OCI-LY1 (cell line): ENCODE measurements around the gene SCN3A.

Experiments used
- H2AFZ ChIP-seq: fragments of 200-600 bp; sonication (generic), shearing (Covaris generic); 2 replicates; pipeline ENCODE4 v1.6.0; 2014; ENCODE audit warnings: antibody characterized with exemption, mild to moderate bottlenecking, low read length
- H3F3A ChIP-seq: fragments of 200-600 bp; sonication (generic), shearing (Covaris generic); 2 replicates; pipeline ENCODE4 v1.6.0; 2014; ENCODE audit warnings: mild to moderate bottlenecking, antibody characterized with exemption, low read length, moderate library complexity; ENCODE audit not compliant: insufficient read depth
- H3K27ac ChIP-seq: fragments of 200-600 bp; sonication (generic); 2 replicates; pipeline ENCODE4 v1.5.1; 2014; ENCODE audit warnings: low read length, mixed run types, mild to moderate bottlenecking, low read depth; ENCODE audit not compliant: poor library complexity, severe bottlenecking
- H3K27me3 ChIP-seq: fragments of 200-600 bp; sonication (generic); 2 replicates; pipeline ENCODE4 v1.6.0; 2014; ENCODE audit warnings: antibody characterized with exemption, mild to moderate bottlenecking, low read length, moderate library complexity; ENCODE audit not compliant: insufficient read depth
- H3K36me3 ChIP-seq: fragments of 200-600 bp; sonication (generic); 2 replicates; pipeline ENCODE4 v1.6.1; 2014; ENCODE audit warnings: mild to moderate bottlenecking, antibody characterized with exemption, low read length, moderate library complexity, mixed read lengths; ENCODE audit not compliant: insufficient read depth
- H3K4me1 ChIP-seq: fragments of 200-600 bp; sonication (generic); 2 replicates; pipeline ENCODE4 v1.5.1; 2014; ENCODE audit warnings: mild to moderate bottlenecking, low read length, moderate library complexity; ENCODE audit not compliant: insufficient read depth, severe bottlenecking
- H3K4me2 ChIP-seq: fragments of 200-600 bp; sonication (generic), shearing (Covaris generic); 2 replicates; pipeline ENCODE4 v1.6.1; 2014; ENCODE audit warnings: low read length
- H3K4me3 ChIP-seq: fragments of 200-600 bp; sonication (generic); 2 replicates; pipeline ENCODE4 v1.5.1; 2014; ENCODE audit warnings: low read length, low read depth, mild to moderate bottlenecking, mixed read lengths; ENCODE audit not compliant: poor library complexity, severe bottlenecking
- H3K79me2 ChIP-seq: fragments of 200-600 bp; shearing (Covaris generic); 2 replicates; pipeline ENCODE4 v1.6.1; 2016; ENCODE audit warnings: mixed run types, low read length, mixed read lengths; ENCODE audit not compliant: insufficient read depth
- H3K9ac ChIP-seq: fragments of 200-600 bp; sonication (generic), shearing (Covaris generic); 2 replicates; pipeline ENCODE4 v1.6.1; 2014; ENCODE audit warnings: mild to moderate bottlenecking, low read length, mixed read lengths
- H3K9me2 ChIP-seq: fragments of 200-600 bp; sonication (generic), shearing (Covaris generic); 2 replicates; pipeline ENCODE4 v1.6.1; 2014; ENCODE audit warnings: low read depth, mild to moderate bottlenecking, low read length, mixed read lengths
- H3K9me3 ChIP-seq: fragments of 200-600 bp; shearing (Covaris generic); 2 replicates; pipeline ENCODE4 v1.6.1; 2014; ENCODE audit warnings: low read length, mixed read lengths
- H4K20me1 ChIP-seq: fragments of 200-600 bp; sonication (generic), shearing (Covaris generic); 2 replicates; pipeline ENCODE4 v1.6.0; 2016; ENCODE audit warnings: mild to moderate bottlenecking, low read length; ENCODE audit not compliant: insufficient read depth
- EZH2 ChIP-seq: fragments of 200-600 bp; sonication (generic), shearing (Covaris generic); IDR thresholded peaks from 2 replicates; pipeline ENCODE4 v1.8.0; 2017; ENCODE audit warnings: borderline replicate concordance, mixed run types, mild to moderate bottlenecking, antibody characterized with exemption, low read length, moderate library complexity, mixed read lengths
- TF ChIP-seq, protein P1 (sequence below): fragments of 200-600 bp; sonication (generic), shearing (Covaris generic); IDR thresholded peaks from 2 replicates; pipeline ENCODE4 v1.5.1; 2017; ENCODE audit warnings: mild to moderate bottlenecking, antibody characterized with exemption, low read length, moderate library complexity, mixed read lengths

Gene SCN3A

DNA sequence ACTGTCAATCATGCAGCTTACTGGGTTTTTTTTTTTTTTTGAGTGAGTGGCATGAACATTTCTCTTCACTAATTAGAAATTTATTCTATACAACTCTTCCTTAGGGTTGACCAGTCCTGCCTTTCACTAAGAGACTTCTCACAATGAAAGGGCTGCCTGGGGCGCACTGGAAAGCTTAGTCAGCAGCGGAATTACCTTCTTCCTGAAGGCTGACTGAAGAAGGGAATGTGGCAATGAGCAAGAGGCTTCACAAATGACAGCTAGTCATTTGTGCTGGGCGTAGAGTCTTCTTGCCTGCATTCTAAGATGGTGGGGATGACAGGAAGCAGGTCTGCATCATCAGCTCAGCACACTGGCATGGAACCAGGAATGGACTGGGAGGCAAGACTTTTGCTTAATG is 15.6 kb upstream of the SCN3A start:
- Histone ChIP-seq H2AFZ (no peak overlapping the region), H3K27me3 (no peaks in the 10 kb centered on the region), H3K27ac (no peak overlapping the region), H3K4me1 (no peaks in the 10 kb centered on the region), H3K9me2 (no peaks in the 10 kb centered on the region), H3K9ac (no peak overlapping the region), H3K4me3 (no peak overlapping the region), H3K4me2 (no peak overlapping the region), H4K20me1 (no peaks in the 10 kb centered on the region), H3F3A (no peaks in the 10 kb centered on the region), H3K36me3 (no peaks in the 10 kb centered on the region), H3K79me2 (no peaks in the 10 kb centered on the region), H3K9me3 (no peaks in the 10 kb centered on the region)
- no peak for TF ChIP-seq EZH2
- TF ChIP-seq, protein P1, sequence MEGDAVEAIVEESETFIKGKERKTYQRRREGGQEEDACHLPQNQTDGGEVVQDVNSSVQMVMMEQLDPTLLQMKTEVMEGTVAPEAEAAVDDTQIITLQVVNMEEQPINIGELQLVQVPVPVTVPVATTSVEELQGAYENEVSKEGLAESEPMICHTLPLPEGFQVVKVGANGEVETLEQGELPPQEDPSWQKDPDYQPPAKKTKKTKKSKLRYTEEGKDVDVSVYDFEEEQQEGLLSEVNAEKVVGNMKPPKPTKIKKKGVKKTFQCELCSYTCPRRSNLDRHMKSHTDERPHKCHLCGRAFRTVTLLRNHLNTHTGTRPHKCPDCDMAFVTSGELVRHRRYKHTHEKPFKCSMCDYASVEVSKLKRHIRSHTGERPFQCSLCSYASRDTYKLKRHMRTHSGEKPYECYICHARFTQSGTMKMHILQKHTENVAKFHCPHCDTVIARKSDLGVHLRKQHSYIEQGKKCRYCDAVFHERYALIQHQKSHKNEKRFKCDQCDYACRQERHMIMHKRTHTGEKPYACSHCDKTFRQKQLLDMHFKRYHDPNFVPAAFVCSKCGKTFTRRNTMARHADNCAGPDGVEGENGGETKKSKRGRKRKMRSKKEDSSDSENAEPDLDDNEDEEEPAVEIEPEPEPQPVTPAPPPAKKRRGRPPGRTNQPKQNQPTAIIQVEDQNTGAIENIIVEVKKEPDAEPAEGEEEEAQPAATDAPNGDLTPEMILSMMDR: no peak

DNA sequence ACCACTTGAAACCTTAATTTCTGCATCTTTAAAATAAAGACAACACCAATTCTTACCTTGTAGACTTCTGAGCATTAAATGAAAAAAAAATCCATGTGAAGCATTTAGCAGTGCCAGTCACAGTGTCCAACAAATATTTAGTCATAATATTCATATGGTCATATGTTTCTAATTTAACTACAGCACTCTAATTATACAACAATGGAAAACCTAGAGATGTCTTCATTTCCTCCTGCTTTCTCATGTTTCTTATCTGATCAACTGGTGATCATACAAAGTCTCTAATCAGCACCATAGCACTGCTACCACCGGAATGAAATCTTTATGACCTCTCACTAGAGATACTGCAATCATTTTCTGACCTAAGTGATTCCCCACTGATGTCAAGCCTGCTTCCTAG is 10.2 kb upstream of the SCN3A start:
- TF ChIP-seq, protein P1: no peak
- TF ChIP-seq EZH2: no peak
- Histone ChIP-seq H2AFZ (no peak overlapping the region), H3K4me3 (no peak overlapping the region), H3K79me2 (no peaks in the 10 kb centered on the region), H3K27ac (no peak overlapping the region), H3K4me1 (no peaks in the 10 kb centered on the region), H3K36me3 (no peaks in the 10 kb centered on the region), H4K20me1 (no peaks in the 10 kb centered on the region), H3K9me3 (no peaks in the 10 kb centered on the region), H3K9ac (no peak overlapping the region), H3K4me2 (no peak overlapping the region), H3K27me3 (no peaks in the 10 kb centered on the region), H3F3A (no peaks in the 10 kb centered on the region), H3K9me2 (no peaks in the 10 kb centered on the region)

- Histone ChIP-seq H3K79me2 (no peaks in the 10 kb centered on the region), H4K20me1 (no peaks in the 10 kb centered on the region), H3F3A (no peaks in the 10 kb centered on the region), H3K9me3 (no peaks in the 10 kb centered on the region), H3K36me3 (no peaks in the 10 kb centered on the region), H3K4me2 (no peak overlapping the region), H3K4me3 (no peak overlapping the region), H3K9me2 (no peaks in the 10 kb centered on the region), H3K4me1 (no peaks in the 10 kb centered on the region), H3K27ac (no peak overlapping the region), H3K9ac (no peak overlapping the region), H2AFZ (no peak overlapping the region), H3K27me3 (no peaks in the 10 kb centered on the region)
- TF ChIP-seq EZH2: no peak
- TF ChIP-seq, protein P1: no peak
Observed at GRCh38 chr2:165208094-165208493, 4.2 kb upstream of the SCN3A start.
